ENCODE data around the gene SULT1B1.
A peak's percentile ranks its signal among the peaks of the same experiment; 100 is the strongest.

The SULT1B1 gene

GRCh38 chr4:69701696-69702095 lies 58.7 kb downstream of the SULT1B1 start:
- FAIRE-seq (no peak), DNase-seq (ENCODE audit: low spot score) (no peak)

- DNase-seq (ENCODE audit: low spot score) = no peak
- FAIRE-seq = no peak
Observed at GRCh38 chr4:69697536-69698242, 62.7 kb downstream of the SULT1B1 start.

DNA sequence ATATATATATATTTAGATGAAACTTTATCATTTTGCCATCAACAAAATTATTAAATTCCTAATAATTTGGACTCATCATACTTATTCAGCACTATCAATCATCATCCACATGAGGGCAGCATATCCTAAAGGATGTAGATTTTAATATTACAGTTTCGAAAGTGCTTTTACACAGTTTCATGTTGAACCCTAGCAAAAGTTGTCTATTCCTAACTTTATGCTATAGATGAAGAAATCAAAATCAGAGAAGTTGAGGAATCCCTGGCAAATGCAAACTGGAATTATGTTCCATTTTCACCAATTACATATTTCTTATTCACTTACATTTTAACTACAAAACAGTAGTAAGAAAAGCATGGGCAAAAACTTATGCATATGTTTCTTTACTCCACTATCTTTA lies 70.8 kb downstream of the SULT1B1 start:
- peak; percentile 79 for FAIRE-seq
- DNase-seq (ENCODE audit: low spot score) = no peak

GRCh38 chr4:69684804-69685203 lies 75.6 kb downstream of the SULT1B1 start:
- FAIRE-seq (no peak), DNase-seq (ENCODE audit: low spot score) (no peak)

Data from RCC 7860 (cell line).